Neural crest cell (in vitro differentiated cells): ENCODE results near the gene BRMS1L. TPM values are rescaled to one million over a fixed set of nuclear protein-coding genes. Genes with fewer than 3 reads are reported as not detected.
A peak's percentile ranks its signal among the peaks of the same experiment; 100 is the strongest.

Experiments used
- DNase-seq: peaks from one replicate; pipeline ENCODE4 v3.0.0; 2021; ENCODE audit warnings: low read depth, mixed read lengths, low spot score
- H3K27ac Mint-ChIP-seq: one replicate; pipeline ENCODE4 v1.8.0; 2021; ENCODE audit warnings: mild to moderate bottlenecking, mixed read lengths; ENCODE audit not compliant: unreplicated experiment
- H3K27me3 Mint-ChIP-seq: 2 replicates; pipeline ENCODE4 v1.8.0; 2021; ENCODE audit warnings: low read depth, mild to moderate bottlenecking, mixed read lengths
- H3K36me3 Mint-ChIP-seq: 2 replicates; pipeline ENCODE4 v1.8.0; 2021; ENCODE audit warnings: low read depth, mild to moderate bottlenecking, mixed read lengths
- H3K4me1 Mint-ChIP-seq: 2 replicates; pipeline ENCODE4 v1.8.0; 2021; ENCODE audit warnings: mixed read lengths
- H3K4me3 Mint-ChIP-seq: one replicate; pipeline ENCODE4 v1.8.0; 2021; ENCODE audit warnings: mild to moderate bottlenecking, mixed read lengths
- H3K9me3 Mint-ChIP-seq: 2 replicates; pipeline ENCODE4 v1.8.0; 2021; ENCODE audit warnings: mixed read lengths
- CTCF ChIP-seq: fragments of 200-600 bp; sonication (generic); conservative IDR thresholded peaks from 2 replicates; pipeline ENCODE4 v1.5.0; 2021; ENCODE audit warnings: antibody characterized with exemption, mild to moderate bottlenecking
- total RNA-seq: library from RNA; stranded (reverse); gene quantifications from 2 replicates; pipeline ENCODE4 v1.2.1, GENCODE V29; 2021

BRMS1L gene
- total RNA-seq, 1 donor from 2014 or later = 12.4 TPM

DNA sequence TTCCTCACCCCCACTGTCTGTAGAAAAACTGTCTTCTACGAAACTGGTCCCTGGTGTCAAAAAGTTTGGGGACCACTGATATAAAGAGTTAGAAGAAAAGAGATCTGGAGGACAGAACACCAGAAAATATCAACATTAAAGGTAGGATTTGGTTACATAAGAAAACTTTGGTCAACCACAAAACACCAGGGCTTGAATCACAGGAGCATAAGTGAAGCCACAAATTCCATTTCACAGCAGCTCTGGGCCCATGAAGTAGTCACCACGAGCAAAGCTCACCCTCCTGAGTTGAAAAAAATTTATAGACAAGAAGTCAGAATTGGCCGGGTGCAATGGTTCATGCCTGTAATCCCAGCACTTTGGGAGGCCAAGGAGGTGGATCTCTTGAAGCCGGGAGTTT lies 36.5 kb upstream of the BRMS1L start:
- H3K4me1 Mint-ChIP-seq = no peaks in the 10 kb centered on the region
- H3K27ac Mint-ChIP-seq = no peak overlapping the region
- H3K36me3 Mint-ChIP-seq = no peaks in the 10 kb centered on the region
- DNase-seq = no peak
- no peak for TF ChIP-seq CTCF
- H3K9me3 Mint-ChIP-seq = no peaks in the 10 kb centered on the region
- H3K27me3 Mint-ChIP-seq = no peaks in the 10 kb centered on the region
- no peak overlapping the region for H3K4me3 Mint-ChIP-seq

DNA sequence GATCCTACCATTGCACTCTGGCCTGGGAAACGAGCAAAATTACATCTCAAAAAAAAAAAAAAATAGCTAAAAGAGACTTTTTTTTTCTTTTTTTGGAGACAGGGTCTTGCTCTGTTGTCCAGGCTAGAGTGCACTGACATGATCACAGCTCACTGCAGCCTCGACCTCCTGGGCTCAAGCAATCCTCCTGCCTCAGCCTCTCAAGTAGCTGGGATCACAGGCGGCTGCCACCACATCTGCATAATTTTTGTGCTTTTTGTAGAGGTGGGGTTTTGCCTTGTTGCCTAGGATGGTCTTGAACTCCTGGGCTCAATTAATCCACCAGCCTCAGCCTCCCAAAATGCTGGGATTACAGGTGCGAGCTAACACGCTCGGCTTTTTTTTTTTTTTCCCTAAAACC lies 28.3 kb upstream of the BRMS1L start:
- Mint-ChIP-seq H3K27ac (no peak overlapping the region), H3K4me3 (no peak overlapping the region), H3K36me3 (no peaks in the 10 kb centered on the region), H3K27me3 (no peaks in the 10 kb centered on the region), H3K4me1 (no peaks in the 10 kb centered on the region), H3K9me3 (no peaks in the 10 kb centered on the region)
- DNase-seq = no peak
- TF ChIP-seq CTCF = no peak

DNA sequence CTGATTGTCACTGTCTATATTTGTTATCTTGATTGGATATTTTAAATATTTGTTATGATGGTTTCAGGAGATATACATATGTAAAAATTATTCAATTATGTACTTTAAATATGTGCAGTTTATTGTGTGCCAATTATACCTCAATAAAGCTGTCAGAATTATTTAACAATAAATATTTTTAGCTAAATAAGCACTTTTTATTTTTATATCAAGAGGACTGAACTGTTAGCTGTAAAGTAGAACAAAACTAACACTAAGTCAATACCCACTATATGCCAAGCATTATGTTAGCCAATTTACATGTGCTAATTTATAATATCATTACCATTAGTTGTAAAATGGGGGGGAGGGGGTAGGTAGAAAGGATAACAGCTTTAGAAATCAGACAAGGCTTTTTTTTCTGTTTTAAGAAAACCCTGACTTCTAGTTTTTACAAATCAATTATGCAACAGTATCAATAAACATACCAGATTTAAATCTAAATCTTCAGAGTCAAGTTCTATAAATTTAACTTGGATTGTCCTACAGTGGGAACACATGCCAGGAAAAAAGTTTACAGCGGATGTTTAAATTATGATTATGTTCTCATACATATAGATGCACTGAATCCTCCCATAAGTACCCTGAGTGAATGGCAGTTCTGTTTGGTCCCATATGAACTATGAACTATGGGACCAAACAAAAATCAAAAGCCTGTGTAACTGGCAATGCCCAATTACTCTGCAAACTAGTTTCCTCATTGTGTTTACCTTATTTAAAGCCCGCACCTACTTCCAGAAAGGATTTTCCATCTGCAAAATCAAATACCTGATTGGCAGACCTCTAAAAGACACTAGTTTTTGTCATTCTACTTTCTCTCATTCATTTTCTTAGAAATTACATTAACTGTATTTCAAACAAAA lies 19.9 kb upstream of the BRMS1L start:
- H3K4me3 Mint-ChIP-seq = peak overlapping the region; percentile 67
- no peak overlapping the region for H3K27ac Mint-ChIP-seq
- DNase-seq = no peak
- no peak for TF ChIP-seq CTCF
- no peaks in the 10 kb centered on the region for H3K36me3 Mint-ChIP-seq
- H3K4me1 Mint-ChIP-seq = peaks cover 25% of the 10 kb centered on the region
- H3K9me3 Mint-ChIP-seq = no peaks in the 10 kb centered on the region
- no peaks in the 10 kb centered on the region for H3K27me3 Mint-ChIP-seq

GRCh38 chr14:35807131-35807961 lies 18.8 kb upstream of the BRMS1L start:
- peak overlapping the region; percentile 98 for H3K4me3 Mint-ChIP-seq
- DNase-seq = no peak
- H3K27me3 Mint-ChIP-seq = no peaks in the 10 kb centered on the region
- H3K36me3 Mint-ChIP-seq = no peaks in the 10 kb centered on the region
- H3K27ac Mint-ChIP-seq = no peak overlapping the region
- peaks cover 25% of the 10 kb centered on the region for H3K4me1 Mint-ChIP-seq
- TF ChIP-seq CTCF = no peak
- H3K9me3 Mint-ChIP-seq = peaks cover under 1% of the 10 kb centered on the region

GRCh38 chr14:35808076-35808637 lies 18.0 kb upstream of the BRMS1L start:
- Mint-ChIP-seq H3K4me1 (peaks cover 25% of the 10 kb centered on the region), H3K27ac (peak overlapping the region; percentile 92), H3K9me3 (peaks cover 3% of the 10 kb centered on the region), H3K4me3 (peak overlapping the region; percentile 98), H3K36me3 (no peaks in the 10 kb centered on the region), H3K27me3 (no peaks in the 10 kb centered on the region)
- no peak for TF ChIP-seq CTCF
- DNase-seq = no peak
